Measurements from ENCODE around the gene RGS9BP.
A peak's percentile ranks its signal among the peaks of the same experiment; 100 is the strongest.
"Not testable (repeated sequence)": the region's sequence is repeated elsewhere in the genome, so short reads cannot be mapped to it uniquely, and the experiment has no call there.

Gene RGS9BP

DNA sequence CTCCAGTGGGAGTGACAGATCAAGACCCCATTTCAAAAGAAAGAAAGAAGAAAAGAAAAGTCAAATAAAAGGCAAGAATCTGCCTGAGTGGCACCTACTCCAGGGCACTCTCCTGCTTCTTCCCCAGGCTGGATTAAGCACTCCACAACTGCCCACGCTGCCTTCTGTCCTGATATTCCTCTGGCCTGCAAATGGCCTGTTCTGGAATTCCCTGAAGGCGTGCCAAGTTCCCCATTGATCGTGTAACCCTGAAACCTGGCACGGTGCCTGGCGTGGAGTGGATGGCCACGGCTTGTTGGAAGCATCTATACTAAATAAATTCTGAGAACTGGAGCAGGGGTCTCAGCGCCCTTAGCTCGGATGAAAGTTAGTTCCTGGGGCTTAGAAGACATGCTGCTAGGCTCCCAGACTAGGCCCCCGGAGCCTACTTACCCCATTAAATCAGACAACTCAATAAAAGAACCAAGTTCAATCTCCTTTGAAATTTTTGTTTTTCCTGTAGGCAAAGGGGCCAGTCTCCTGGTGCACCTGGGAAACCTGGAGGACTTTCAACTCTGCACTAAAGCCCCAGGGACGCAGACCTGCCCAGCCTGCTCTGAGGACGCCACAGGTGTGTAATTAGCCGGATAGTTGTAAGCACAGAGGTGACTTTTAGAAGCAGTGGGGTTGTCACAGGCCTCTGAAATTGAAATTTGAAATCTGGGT, 22.6 kb upstream of the RGS9BP start:
- TF ChIP-seq, protein P1, sequence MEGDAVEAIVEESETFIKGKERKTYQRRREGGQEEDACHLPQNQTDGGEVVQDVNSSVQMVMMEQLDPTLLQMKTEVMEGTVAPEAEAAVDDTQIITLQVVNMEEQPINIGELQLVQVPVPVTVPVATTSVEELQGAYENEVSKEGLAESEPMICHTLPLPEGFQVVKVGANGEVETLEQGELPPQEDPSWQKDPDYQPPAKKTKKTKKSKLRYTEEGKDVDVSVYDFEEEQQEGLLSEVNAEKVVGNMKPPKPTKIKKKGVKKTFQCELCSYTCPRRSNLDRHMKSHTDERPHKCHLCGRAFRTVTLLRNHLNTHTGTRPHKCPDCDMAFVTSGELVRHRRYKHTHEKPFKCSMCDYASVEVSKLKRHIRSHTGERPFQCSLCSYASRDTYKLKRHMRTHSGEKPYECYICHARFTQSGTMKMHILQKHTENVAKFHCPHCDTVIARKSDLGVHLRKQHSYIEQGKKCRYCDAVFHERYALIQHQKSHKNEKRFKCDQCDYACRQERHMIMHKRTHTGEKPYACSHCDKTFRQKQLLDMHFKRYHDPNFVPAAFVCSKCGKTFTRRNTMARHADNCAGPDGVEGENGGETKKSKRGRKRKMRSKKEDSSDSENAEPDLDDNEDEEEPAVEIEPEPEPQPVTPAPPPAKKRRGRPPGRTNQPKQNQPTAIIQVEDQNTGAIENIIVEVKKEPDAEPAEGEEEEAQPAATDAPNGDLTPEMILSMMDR (IDR thresholded peaks at IDR 0.05; ENCODE audit: insufficient read depth, low read depth, low read length, missing control alignments) = no peak
- no peak overlapping the region for H3K4me3 ChIP-seq (ENCODE audit: low read depth, low read length)
- DNase-seq (ENCODE audit: low read depth) = no peak

DNA sequence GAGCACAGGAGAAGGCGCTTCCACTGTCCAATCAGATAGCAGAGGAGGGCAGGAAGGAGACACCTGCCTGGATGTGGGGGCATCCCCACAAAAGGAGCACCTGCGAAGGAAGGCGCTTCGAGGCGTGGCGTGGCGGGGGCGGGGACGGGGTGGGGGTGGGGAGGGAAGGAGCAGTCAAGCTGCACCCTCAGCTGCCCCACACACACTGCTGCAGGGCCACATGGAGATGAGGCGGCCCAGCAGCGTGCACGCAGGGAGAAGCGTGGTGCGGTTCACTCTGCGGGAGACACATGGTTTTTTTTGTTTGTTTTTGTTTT, 22.1 kb upstream of the RGS9BP start:
- H3K4me3 ChIP-seq (ENCODE audit: low read depth, low read length) = no peak overlapping the region
- no peak for DNase-seq (ENCODE audit: low read depth)
- TF ChIP-seq, protein P1 (IDR thresholded peaks at IDR 0.05; ENCODE audit: insufficient read depth, low read depth, low read length, missing control alignments) = no peak

DNA sequence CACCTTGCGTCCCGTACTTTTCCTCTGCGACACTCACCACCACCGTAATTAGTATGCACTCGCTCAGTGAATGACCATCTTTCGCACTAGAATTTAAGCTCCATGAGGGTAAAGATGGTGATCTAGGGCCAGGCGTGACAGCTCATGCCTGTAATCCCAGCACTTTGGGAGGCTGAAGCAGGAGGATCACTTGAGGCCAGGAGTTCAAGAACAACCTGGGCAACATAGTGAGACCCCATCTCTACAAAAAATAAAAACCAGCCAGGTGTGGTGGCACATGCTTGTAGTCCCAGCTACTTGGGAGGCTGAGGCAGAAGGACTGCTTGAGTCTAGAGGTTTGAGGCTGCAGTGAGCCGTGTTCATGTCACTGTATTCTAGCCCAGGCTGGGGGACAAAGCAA, 19.3 kb upstream of the RGS9BP start:
- not testable (repeated sequence) for DNase-seq (ENCODE audit: low read depth); H3K4me3 ChIP-seq (ENCODE audit: low read depth, low read length)

DNA sequence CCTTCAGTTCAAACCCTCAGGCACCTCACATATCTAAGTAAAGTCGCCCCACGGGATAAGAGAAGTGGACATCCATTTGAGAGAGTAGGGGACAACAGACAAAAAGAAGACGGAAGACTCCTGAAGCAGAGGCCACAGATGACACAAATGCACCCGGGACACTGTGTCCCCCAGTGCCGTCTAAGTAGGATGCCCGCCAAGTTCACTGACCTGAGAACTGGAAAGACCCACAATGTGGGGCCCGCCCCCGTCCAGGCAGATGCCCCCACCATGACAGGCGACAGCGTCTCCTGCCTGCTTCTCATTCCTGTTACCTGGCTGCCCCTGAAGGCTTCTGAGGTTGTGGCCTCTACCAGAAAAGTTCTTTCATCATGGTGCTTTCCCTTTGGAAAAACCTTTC, 17.6 kb upstream of the RGS9BP start:
- TF ChIP-seq, protein P1 (IDR thresholded peaks at IDR 0.05; ENCODE audit: insufficient read depth, low read depth, low read length, missing control alignments) = no peak
- no peak for DNase-seq (ENCODE audit: low read depth)
- no peak overlapping the region for H3K4me3 ChIP-seq (ENCODE audit: low read depth, low read length)

DNA sequence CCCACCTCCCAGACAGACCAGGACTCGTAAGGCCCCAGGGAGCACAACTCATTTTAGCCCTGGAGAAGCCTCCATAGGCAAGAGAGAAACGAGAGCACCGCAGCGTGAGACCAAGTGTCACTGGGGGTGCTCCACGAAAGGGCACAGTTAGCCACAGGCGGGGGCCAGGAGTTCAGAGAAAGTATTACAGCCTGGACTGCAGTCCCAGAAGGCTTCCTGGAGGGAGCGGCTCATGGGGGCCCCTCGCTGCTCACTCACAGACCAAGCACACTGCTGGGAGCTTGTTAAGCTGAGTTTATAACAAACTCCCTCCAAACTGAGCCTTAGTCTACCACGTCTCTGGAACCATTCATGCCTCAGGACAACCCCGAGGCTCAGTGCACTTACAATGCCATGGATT, 17.1 kb upstream of the RGS9BP start:
- DNase-seq (ENCODE audit: low read depth) = no peak
- TF ChIP-seq, protein P1 (IDR thresholded peaks at IDR 0.05; ENCODE audit: insufficient read depth, low read depth, low read length, missing control alignments) = no peak
- no peak overlapping the region for H3K4me3 ChIP-seq (ENCODE audit: low read depth, low read length)

DNA sequence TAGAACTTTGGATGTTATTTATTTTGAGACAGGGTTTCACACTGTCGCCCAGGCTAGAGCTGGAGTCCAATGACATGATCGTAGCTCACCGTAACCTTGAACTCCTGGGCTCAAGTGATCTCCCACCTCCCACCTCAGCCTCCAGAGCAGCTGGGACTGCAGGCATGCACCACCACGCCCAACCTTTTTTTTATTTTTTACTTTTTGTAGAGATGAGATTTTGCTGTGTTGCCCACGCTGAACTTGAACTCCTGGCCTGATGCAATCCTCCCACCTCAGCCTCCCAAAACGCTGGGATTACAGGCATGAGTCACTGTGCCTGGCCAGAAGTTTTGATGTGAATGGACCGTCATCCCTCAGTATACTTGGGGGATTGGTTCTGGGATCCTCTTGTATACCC, 14.3 kb upstream of the RGS9BP start:
- H3K4me3 ChIP-seq (ENCODE audit: low read depth, low read length) = no peak overlapping the region
- TF ChIP-seq, protein P1 (IDR thresholded peaks at IDR 0.05; ENCODE audit: insufficient read depth, low read depth, low read length, missing control alignments) = no peak
- no peak for DNase-seq (ENCODE audit: low read depth)

DNA sequence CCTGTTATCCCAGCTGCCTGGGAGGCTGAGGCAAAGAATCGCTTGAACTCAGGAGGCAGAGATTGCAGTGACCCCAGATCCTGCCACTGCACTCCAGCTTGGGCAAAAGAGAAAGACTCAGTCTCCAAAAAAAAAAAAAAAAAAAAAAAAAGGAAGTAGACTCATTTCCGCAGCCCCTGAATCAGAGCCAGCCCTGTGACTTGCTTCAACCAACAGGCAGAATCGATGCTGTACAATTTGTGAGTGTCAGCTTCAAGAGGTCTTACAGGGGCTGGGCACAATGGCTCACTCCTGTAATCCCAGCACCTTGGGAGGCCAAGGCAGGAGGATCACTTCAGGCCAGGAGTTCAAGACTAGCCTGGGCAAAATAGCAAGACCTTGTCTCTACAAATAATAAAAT, 13.5 kb upstream of the RGS9BP start:
- TF ChIP-seq, protein P1 (IDR thresholded peaks at IDR 0.05; ENCODE audit: insufficient read depth, low read depth, low read length, missing control alignments) = no peak
- peak; percentile 33 for DNase-seq (ENCODE audit: low read depth)
- no peak overlapping the region for H3K4me3 ChIP-seq (ENCODE audit: low read depth, low read length)

Data from GM12865 (cell line).